ENCODE results near the gene WBP1L. TPM values are rescaled to one million over a fixed set of nuclear protein-coding genes. Genes with fewer than 3 reads are reported as not detected.

Gene WBP1L
- total RNA-seq, 1 donor from 2014 or later = 26.1 TPM

DNA sequence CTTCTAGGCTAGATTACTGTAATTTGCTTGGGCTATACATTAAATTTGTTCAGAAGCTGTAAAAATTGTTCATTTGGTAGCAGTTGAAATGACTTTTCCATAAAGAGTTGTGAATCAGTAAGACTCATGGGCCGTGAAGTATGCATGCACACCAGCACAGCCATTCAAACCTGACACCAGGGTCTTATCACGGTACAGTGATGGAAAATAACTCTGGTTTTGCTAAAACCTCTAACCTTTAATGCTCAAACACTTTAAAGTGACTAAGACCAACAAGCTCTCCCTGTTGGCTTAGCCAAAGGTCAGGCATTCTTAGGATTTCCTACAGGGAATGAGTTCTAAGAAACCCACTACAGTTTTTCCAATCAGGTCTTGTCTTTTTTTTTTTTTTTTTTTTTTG lies 41.0 kb upstream of the WBP1L start:
- H3K36me3 ChIP-seq (ENCODE audit: control insufficient read depth, insufficient read depth, low read length) = peaks cover 2% of the 10 kb centered on the region
- no peak for FAIRE-seq
- no peaks in the 10 kb centered on the region for H3K27me3 ChIP-seq (ENCODE audit: control insufficient read depth, insufficient read depth, low read length)
- TF ChIP-seq, protein P1, sequence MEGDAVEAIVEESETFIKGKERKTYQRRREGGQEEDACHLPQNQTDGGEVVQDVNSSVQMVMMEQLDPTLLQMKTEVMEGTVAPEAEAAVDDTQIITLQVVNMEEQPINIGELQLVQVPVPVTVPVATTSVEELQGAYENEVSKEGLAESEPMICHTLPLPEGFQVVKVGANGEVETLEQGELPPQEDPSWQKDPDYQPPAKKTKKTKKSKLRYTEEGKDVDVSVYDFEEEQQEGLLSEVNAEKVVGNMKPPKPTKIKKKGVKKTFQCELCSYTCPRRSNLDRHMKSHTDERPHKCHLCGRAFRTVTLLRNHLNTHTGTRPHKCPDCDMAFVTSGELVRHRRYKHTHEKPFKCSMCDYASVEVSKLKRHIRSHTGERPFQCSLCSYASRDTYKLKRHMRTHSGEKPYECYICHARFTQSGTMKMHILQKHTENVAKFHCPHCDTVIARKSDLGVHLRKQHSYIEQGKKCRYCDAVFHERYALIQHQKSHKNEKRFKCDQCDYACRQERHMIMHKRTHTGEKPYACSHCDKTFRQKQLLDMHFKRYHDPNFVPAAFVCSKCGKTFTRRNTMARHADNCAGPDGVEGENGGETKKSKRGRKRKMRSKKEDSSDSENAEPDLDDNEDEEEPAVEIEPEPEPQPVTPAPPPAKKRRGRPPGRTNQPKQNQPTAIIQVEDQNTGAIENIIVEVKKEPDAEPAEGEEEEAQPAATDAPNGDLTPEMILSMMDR (IDR thresholded peaks at IDR 0.05; ENCODE audit: insufficient read depth, low read length, severe bottlenecking) = no peak
- H3K4me3 ChIP-seq (ENCODE audit: low read depth, low read length) = no peak overlapping the region
- DNase-seq (ENCODE audit: low read depth) = no peak

DNA sequence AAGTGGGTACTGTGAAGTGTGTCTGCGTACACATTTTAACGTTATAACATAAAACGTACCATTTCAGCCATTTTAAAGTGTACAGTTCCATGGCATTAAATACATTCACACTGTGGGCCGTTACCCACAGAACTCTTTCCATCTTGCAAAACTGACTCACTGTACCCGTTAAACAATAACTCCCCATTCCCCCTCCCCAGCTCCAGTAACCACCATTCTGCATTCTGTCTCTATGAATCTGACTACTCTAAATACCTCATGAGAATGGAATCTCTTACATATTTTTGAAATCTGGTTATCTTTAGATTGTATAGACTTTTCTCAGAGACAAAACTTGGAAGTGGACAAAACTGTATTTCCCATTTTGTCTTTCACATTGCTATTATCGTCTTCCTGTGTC lies 38.8 kb upstream of the WBP1L start:
- DNase-seq (ENCODE audit: low read depth) (no peak), FAIRE-seq (no peak)
- H3K4me3 ChIP-seq (ENCODE audit: low read depth, low read length) = no peak overlapping the region
- TF ChIP-seq, protein P1 (IDR thresholded peaks at IDR 0.05; ENCODE audit: insufficient read depth, low read length, severe bottlenecking) = no peak
- no peaks in the 10 kb centered on the region for H3K27me3 ChIP-seq (ENCODE audit: control insufficient read depth, insufficient read depth, low read length)
- H3K36me3 ChIP-seq (ENCODE audit: control insufficient read depth, insufficient read depth, low read length) = peaks cover 2% of the 10 kb centered on the region

DNA sequence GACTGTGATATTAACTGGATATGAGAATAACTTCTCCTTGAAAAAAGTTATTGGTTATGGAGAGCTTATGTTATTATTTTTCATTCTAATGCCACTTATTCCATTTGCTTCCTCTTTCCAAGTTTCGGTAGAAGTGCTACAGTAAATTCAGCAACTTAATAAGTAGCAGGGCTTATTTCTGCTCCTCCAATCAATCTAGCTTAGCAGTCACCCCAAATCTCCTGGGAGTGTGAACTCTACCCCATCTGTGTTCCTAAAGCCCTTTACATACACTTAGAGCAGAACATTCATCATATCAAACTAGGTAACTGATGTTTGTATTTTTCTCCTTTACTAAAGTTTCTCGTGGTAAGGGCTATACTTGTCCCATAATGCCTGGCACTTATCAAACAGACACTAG lies 38.2 kb upstream of the WBP1L start:
- Histone ChIP-seq H3K27me3 (ENCODE audit: control insufficient read depth, insufficient read depth, low read length) (no peaks in the 10 kb centered on the region), H3K36me3 (ENCODE audit: control insufficient read depth, insufficient read depth, low read length) (peaks cover 2% of the 10 kb centered on the region), H3K4me3 (ENCODE audit: low read depth, low read length) (no peak overlapping the region)
- TF ChIP-seq, protein P1 (IDR thresholded peaks at IDR 0.05; ENCODE audit: insufficient read depth, low read length, severe bottlenecking) = no peak
- DNase-seq (ENCODE audit: low read depth) (no peak), FAIRE-seq (no peak)

DNA sequence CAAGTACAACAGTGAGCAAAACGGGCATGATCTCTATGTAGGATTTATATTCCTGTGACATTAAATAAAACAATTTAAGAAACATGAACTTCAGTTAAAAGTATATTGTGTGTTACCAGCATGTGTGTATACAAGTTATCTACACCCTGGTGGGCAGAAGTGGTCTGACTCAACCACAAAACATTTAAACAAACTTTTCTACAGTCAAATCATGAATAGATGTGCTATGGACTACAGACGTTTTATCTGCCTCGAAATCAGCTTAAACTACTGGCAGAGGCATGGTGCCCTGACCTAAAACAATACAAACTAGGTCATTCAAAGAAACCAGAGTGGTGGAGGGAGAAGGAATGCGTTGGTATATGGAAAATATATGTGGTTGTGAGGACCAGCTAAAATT lies 33.1 kb upstream of the WBP1L start:
- Histone ChIP-seq H3K4me3 (ENCODE audit: low read depth, low read length) (no peak overlapping the region), H3K27me3 (ENCODE audit: control insufficient read depth, insufficient read depth, low read length) (no peaks in the 10 kb centered on the region), H3K36me3 (ENCODE audit: control insufficient read depth, insufficient read depth, low read length) (no peaks in the 10 kb centered on the region)
- FAIRE-seq (no peak), DNase-seq (ENCODE audit: low read depth) (peak; percentile 36)
- TF ChIP-seq, protein P1 (IDR thresholded peaks at IDR 0.05; ENCODE audit: insufficient read depth, low read length, severe bottlenecking) = no peak

DNA sequence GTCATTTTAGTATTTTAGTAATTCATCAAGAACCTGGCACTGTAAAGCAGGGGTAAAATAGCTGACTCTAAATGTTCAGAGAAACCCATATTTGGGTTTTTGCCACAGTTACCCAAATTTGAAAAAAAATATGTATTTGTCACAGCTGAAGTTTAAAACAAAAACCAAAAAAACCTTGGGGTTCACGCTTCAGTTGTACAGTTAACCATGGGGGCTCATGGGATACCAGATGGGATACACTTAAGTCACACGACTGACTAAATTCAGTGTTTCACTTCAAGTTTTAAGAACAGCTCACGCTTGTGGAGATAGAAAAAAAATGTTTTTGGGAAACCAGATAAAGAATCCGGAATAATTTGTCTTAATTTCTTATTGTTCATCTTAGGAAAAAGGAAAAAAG lies 31.7 kb upstream of the WBP1L start:
- TF ChIP-seq, protein P1 (IDR thresholded peaks at IDR 0.05; ENCODE audit: insufficient read depth, low read length, severe bottlenecking) = no peak
- no peaks in the 10 kb centered on the region for H3K27me3 ChIP-seq (ENCODE audit: control insufficient read depth, insufficient read depth, low read length)
- no peaks in the 10 kb centered on the region for H3K36me3 ChIP-seq (ENCODE audit: control insufficient read depth, insufficient read depth, low read length)
- DNase-seq (ENCODE audit: low read depth) (no peak), FAIRE-seq (no peak)
- no peak overlapping the region for H3K4me3 ChIP-seq (ENCODE audit: low read depth, low read length)

DNA sequence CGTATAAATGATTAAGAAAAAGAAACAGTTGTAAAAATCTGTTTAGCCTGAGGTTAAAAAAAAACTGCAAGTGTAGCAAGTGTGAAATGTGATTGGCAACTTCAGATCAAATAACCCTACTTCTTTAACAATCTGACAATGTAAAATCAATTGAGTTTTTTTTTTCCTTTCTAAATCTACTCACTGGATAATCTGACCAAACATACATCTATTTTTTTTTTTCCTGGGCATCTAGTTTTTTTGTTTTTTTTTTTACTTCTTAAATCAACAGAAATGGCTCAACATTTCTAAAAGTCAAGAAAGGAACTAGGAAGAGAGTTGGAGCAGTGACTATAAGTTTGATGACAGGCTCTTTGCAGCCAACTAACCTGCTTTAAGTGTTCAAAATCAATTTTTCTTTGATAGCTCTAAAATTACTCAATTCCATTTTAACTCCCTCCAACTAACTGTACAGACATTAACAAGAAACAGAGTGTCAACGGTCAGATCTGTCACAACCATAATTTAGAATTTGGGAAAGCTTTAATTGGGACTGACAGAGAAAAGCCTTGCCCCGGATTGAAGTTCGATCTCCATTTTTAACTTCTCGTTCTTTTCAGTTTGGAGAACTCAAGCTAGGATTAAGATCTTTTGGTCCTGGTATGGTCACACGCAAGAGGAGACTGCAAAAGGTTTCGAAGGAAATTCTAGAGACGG lies 30.8 kb upstream of the WBP1L start:
- TF ChIP-seq, protein P1 (IDR thresholded peaks at IDR 0.05; ENCODE audit: insufficient read depth, low read length, severe bottlenecking) = no peak
- FAIRE-seq (no peak), DNase-seq (ENCODE audit: low read depth) (peak; percentile 20)
- Histone ChIP-seq H3K36me3 (ENCODE audit: control insufficient read depth, insufficient read depth, low read length) (no peaks in the 10 kb centered on the region), H3K4me3 (ENCODE audit: low read depth, low read length) (peak overlapping the region; percentile 97), H3K27me3 (ENCODE audit: control insufficient read depth, insufficient read depth, low read length) (no peaks in the 10 kb centered on the region)
